DMS53 treated with DMSO at 0.1 percent for 48 hours (cell line): ENCODE measurements around the gene HS3ST3A1.

ENCODE experiments used
- DNase-seq: peaks from one replicate; lab custom pipeline; 2025; ENCODE audit not compliant: unreplicated experiment; lab: John Stamatoyannopoulos, UW

The HS3ST3A1 gene

DNA sequence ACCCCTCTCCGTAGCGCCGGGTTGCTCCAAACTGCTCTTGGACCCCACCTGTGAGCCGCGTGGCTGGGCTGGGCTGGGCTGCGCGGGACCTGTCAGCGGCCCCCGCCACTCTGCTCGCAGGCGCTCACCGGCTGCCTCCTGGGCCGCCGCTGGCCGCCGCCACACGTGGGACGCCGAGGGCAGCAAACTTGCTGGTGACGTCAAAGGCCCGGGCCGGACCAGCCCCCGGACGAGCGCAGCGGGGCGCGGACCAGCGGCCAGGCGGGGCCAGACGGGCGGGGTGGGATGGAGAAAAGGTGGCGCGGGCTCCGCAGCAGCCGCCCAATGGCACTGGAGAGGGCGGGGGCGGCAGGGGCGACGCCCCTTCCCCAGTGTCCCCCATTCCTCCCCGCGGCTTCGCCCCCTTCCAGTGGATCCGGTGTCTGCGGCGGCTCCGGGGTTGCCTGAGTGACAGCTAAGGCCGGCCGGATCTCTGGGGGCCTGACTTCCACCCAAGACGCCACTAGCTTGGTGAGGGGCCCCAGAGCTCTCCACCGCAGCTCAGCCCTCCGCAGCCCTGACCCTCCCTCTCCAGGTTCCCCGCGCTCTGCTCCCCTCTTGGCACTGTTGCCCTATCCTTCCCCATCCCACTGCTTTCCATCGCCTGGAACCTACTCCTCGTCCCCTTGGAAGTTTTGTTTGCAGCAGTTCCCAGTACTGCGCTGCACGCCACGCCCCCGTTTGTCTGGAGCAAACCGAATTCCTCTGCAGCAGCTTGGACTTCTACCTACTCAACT, at the start of gene HS3ST3A1:
TSS of gene HS3ST3A1 (minus strand) at position 154 of the 776 bp plus-strand sequence. CDS start 800 bp downstream, outside the sequence.
- no peak for DNase-seq

- DNase-seq, result no peak
Observed at GRCh38 chr17:13650096-13650675, 48.5 kb upstream of the HS3ST3A1 start.

DNA sequence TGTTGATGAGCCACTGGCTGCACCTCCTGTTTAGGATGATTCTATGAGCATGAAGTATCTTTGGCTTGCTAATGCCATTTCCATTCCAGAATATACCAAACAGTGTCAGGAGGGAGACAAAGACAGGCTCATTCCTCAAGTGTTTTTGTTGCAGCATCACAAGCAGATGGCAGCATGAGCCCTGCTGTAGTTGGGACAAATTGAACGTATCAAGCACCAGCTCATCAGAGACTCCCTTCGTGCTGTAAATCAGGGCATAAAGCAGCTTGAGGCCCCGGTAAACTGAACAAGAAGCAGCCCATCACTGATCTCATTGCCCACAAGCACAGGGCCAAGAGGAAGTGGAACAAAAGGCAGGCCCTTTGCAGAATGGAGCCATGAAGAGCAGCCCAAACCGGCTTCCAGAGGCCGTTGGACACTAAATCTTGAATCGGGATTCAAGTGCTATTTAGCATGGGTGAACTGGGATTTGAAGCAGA, 45.9 kb upstream of the HS3ST3A1 start:
- no peak for DNase-seq

GRCh38 chr17:13646969-13647542, 45.3 kb upstream of the HS3ST3A1 start:
- no peak for DNase-seq

DNA sequence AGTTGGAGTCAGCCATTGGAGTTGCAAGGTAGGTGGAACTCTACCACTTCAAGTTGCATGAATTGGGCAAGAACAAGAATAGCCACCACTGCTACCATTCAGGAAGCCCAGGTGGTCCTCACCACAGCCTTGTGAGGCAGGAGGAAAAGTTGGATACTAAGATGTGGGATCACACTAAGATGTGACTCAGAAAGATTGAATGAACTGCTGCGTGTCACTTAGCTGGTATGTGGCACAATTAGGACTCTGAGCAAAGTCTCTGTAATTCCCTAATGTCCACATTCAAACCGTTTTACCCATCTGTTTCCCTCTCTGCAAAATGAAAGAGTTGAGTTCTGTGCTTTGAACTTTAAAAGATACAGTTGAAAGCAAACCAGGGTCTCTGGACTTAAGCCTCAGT, 44.7 kb upstream of the HS3ST3A1 start:
- DNase-seq, result no peak

DNA sequence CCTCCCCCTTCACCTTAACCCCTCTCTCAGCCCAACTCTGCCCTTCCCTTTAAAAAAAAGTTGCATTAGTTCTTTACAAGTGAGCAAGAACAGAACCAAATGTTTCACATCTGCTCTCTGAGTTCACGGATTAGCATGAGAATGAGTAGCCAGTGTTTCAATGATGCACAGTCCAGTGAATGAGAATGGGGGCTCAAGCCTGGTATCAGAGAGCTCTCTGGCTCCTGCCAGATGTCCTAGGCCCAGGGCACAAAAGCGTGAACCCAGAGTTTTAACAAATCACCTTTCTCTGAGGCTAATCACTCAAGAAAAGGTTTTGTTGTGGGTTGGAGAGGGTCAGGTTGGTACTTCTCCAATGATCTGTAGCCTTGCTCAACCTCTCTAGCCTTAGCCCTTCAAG, 41.5 kb upstream of the HS3ST3A1 start:
- no peak for DNase-seq

DNA sequence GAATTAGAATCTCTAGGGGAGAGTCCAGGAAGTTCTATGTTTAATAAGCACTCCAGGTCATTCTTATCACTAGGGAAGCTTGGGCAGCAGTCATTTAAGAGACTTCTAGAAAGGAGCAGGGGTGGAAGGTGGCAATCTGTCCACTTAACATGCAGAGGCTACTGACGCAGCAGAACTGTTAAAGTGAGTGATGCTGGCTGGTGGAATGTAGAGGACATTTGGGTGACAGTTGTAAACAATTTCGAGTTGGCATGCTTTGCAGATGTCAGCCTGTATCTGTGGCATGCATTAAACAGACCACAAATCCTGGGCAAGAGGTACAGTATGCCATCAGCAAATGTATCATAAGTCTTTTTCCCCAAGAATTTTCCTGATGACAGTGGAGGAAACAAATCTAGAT, 40.5 kb upstream of the HS3ST3A1 start:
- DNase-seq, result no peak

DNA sequence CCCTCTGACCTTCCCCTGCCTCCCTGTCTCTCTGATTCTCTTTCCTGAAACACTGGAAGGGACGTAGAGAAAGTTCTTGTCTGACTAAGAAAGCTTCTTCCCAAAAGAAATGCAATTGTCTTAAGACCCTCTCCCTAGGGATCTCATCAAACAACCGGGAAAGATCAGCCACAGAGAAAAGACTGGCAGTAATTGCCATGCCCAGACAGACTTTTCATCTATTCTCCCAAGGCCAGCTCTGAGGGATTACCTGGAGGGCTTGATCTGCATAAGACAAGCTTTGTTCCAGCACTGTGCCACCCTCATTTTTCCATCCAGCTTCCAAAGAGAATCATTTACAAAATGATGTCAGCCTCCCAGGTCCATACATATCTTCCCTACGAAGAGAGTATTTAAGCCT, 38.8 kb upstream of the HS3ST3A1 start:
- no peak for DNase-seq

GRCh38 chr17:13638855-13639458, 37.2 kb upstream of the HS3ST3A1 start:
- no peak for DNase-seq

DNA sequence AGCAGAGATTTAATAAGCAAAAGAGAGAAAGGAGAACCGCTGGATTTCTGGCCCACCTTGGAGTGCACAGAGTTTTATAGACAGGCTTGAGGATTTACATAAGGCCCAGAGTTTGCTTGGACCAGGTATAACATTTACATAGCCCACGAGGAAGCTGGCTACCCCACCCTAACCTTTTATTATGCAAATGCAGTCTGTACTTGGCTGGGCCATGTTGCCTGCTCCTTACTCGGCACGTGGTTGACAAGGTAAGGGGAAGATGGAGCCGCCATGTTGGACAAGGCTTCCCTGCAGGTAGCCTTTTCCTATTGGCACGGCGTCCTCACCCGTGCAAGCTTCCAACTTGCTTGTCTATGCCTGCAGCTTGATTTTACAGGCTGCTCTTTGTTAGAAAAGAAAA, 35.2 kb upstream of the HS3ST3A1 start:
- no peak for DNase-seq

GRCh38 chr17:13635951-13636350, 34.2 kb upstream of the HS3ST3A1 start:
- DNase-seq, result no peak

GRCh38 chr17:13634021-13634420, 32.3 kb upstream of the HS3ST3A1 start:
- no peak for DNase-seq

DNA sequence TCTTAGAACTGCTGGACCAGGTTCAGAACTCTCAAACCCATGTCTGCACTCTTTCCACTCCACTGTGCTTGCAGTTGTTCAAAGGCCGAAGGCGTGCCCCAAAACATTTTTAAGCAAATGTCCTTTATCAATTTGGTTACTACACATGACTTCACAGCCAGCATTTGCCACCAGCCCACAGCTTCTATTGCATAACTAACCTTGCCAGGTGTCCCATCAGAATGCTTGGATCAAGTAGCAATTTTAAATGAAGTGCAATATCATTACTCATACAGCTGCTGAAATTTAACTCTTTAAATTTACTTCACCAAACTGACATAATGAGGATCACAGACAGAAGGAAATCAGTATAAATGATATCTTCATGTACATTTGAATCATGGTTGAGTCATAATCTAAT, 29.8 kb upstream of the HS3ST3A1 start:
- no peak for DNase-seq

GRCh38 chr17:13626703-13627102, 25.0 kb upstream of the HS3ST3A1 start:
- DNase-seq, result no peak

DNA sequence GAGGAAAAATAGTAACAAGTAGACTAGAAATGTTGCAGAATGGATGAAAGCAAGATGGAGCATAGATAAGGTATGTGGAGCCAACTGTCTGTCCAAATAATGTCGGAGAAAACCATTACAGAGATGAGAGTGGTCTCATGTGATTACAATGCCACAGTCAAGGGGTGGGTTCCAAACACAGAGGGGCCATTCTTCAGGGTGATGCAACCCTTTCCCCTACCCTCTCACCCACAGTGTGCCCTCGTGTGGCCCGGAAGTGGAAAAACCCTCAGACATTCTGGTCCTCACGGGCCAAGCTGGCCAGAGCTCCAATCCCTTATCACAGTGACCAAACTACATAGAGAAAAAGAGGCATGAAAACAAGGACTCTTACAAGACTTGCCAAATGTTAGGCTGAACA, 17.7 kb upstream of the HS3ST3A1 start:
- no peak for DNase-seq

DNA sequence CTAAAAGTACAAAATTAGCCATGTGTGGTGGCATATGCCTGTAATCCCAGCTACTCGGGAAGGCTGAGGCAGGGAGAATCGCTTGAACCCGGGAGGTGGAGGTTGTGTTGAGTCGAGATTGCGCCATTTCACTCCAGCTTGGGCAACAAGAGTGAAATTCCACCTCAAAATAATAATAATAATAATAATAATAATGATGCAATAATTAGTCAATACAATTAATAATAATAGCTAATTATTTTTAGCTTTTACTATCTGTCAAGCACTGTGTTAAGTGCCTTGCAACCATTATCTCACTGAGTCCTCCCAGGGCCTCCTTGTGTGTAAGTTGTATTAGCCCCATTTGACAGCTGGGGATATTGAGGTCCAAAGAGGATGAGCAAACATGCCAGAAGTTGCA, 14.3 kb upstream of the HS3ST3A1 start:
- DNase-seq, result no peak

DNA sequence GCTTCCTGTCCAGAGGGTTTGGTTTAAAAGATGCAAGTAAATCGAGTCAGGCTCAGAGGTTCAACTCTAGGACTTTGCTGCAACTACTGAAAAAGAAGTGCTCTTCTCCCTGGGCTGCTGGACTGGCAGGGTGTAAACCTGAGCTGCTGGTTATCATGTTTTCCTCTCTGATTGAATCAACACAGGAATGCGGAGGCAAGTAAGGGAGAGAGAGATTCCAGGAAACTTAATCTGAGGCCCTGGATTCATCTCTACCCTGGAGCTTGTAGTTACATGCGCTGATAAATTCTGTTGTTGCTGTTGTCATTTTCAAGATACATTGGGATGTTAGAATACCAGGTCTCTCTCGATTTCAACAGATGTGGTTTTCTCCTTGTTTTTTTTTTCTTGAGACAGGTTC, 8.2 kb upstream of the HS3ST3A1 start:
- DNase-seq, result no peak

DNA sequence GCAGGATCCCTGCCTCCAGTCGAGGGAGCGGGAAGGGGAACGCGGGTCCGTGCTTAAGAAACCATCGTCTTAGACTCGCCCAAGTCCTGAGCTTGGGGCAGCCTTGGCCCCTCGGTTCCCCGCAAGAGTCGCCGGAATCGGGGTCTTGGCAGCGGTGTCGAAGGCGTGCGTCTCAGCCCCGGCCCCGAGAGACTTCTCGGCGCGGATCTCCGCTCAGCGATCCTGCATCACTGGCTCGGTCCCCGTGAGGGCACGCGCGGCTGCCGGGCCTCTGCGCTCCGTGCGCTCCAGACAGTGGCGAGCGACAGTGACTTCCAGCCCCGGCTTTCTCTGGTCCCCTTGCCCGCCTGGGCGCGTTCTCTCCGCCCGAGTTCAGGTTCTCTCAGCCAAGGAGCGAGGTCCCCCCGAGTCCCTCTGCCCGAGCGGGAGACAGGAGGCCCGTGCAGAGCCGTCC, 380 bp downstream of the HS3ST3A1 start:
- no peak for DNase-seq

DNA sequence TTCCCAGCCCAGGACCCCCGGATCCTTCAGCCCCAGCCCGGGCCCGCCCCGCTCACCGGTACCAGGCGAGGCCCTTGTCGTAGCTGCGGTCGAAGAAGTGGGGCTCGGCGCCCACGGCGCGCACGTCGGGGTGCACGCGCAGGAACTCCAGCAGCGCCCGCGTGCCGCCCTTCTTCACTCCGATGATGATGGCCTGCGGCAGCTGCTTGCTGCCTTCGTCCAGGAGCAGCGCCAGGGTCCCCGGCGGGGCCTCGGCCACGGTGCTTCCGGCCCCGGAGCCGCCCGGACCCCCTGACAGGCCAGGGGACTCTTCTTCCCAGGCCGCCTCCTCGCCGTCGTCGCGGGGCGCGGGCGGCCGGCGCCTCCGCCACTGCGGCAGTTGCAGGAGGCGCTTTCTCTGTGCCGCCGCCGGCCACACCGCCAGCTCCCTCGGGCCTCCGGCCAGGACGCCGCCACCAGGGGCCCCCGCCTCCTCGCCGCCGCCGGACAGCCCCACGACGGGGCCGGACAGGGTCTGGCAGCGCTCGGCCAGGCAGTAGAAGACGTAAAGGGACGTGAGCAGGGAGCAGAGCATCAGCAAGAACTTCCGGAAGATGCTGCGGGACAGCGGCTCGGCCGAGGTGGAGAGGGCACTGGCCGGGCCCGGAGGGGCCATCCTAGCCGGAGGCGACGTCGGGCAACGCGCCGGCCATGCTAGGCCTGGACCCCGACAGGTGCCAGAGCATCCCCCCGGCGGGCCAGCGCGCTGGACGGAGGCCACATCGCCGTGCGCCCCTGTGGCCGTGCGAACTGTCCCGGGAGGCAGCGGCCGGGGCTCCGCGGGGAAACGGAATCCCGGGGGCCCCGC, 1.0 kb downstream of the HS3ST3A1 start:
- DNase-seq, result no peak

- no peak for DNase-seq
Observed at GRCh38 chr17:13599864-13600263, 1.9 kb downstream of the HS3ST3A1 start.

DNA sequence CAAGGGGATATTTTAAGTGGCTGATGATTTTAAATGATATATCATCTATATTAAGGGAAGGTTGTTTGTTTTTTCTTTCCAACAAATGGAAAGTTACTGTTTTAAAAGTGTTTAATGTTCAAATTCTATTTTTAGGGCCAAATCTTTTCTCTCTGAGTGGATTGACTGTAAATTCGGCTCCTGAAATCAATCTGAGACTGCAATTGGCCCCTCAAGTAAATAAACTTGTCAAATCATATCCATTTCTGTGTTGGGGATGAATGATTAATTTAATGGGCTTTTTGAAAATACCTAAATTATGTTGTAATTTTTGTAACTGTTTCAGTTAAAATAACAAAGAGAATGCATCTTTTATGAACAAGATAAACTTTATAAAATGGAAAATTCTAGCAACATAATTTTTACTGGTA, 2.6 kb downstream of the HS3ST3A1 start:
- no peak for DNase-seq
